HEK293 (cell line): ENCODE measurements around the gene PEG3.

Experiments used
- CTCF ChIA-PET: fragments of 350-600 bp; formaldehyde crosslinking; extraction: SDS; loops from one replicate; lab custom pipeline; 2021; ENCODE audit warnings: antibody characterized with exemption; lab: Yijun Ruan, JAX
- POLR2A ChIA-PET: fragments of 300-600 bp; formaldehyde crosslinking; extraction: SDS; loops from one replicate; lab custom pipeline; 2020; ENCODE audit warnings: antibody characterized with exemption, inconsistent platforms; lab: Yijun Ruan, JAX
- H3K27ac ChIP-seq: fragments of 200-500 bp; sonication (Bioruptor generic); 2 replicates; pipeline ENCODE4 v1.5.1; 2014; ENCODE audit warnings: low read depth, low read length, control low read depth, inconsistent platforms; ENCODE audit errors: extremely low read depth
- H3K36me3 ChIP-seq, 2 experiments: fragments of 200-500 bp in 1 of 2; sonication (Bioruptor generic) in 1 of 2; 1 replicate in 1 of 2; 2 replicates in 1 of 2; pipeline ENCODE4 v1.5.1; 2014 to 2017; ENCODE audit warnings: inconsistent platforms in 2 of 2, low read length in 2 of 2; ENCODE audit not compliant: control insufficient read depth in 2 of 2, insufficient read depth in 1 of 2
- H3K4me1 ChIP-seq: fragments of 200-500 bp; sonication (Bioruptor generic); 2 replicates; pipeline ENCODE4 v1.5.1; 2014; ENCODE audit warnings: mild to moderate bottlenecking, low read length, inconsistent platforms; ENCODE audit not compliant: control insufficient read depth, insufficient read depth
- H3K4me3 ChIP-seq: 2 replicates; pipeline ENCODE4 v1.5.1; 2011; ENCODE audit warnings: low read depth, mild to moderate bottlenecking, control low read depth, low read length, moderate library complexity
- H3K9me3 ChIP-seq: fragments of 200-500 bp; sonication (Bioruptor generic); 2 replicates; pipeline ENCODE4 v1.5.1; 2014; ENCODE audit warnings: low read depth, low read length, inconsistent platforms; ENCODE audit not compliant: control insufficient read depth, insufficient read depth
- GLI2 ChIP-seq: fragments of 450-650 bp; formaldehyde crosslinking; IDR thresholded peaks from 2 replicates; pipeline ENCODE4; 2017; ENCODE audit warnings: missing biosample characterization, missing genetic modification characterization, low read depth, borderline replicate concordance
- SP2 ChIP-seq: fragments of 450-650 bp; formaldehyde crosslinking; IDR thresholded peaks from 2 replicates; pipeline ENCODE4 v1.5.1; 2016; ENCODE audit warnings: missing biosample characterization, missing genetic modification characterization
- TRIM28 ChIP-seq: IDR thresholded peaks from 2 replicates; pipeline ENCODE4 v1.6.1; 2011; ENCODE audit warnings: low read length, control low read depth, borderline replicate concordance
- ZFP37 ChIP-seq: fragments of 450-650 bp; formaldehyde crosslinking; IDR thresholded peaks from 2 replicates; pipeline ENCODE4 v1.5.1; 2016; ENCODE audit warnings: missing biosample characterization, missing genetic modification characterization
- ZFP69B ChIP-seq: fragments of 450-650 bp; formaldehyde crosslinking; IDR thresholded peaks from 2 replicates; pipeline ENCODE4 v1.5.1; 2016; ENCODE audit warnings: missing biosample characterization, missing genetic modification characterization
- ZNF146 ChIP-seq: fragments of 450-650 bp; formaldehyde crosslinking; IDR thresholded peaks from 2 replicates; pipeline ENCODE4 v1.5.1; 2016; ENCODE audit warnings: missing biosample characterization, missing genetic modification characterization
- ZNF302 ChIP-seq: fragments of 450-650 bp; formaldehyde crosslinking; IDR thresholded peaks from 2 replicates; pipeline ENCODE4 v1.5.1; 2016; ENCODE audit warnings: missing biosample characterization, missing genetic modification characterization, low read depth
- ZNF366 ChIP-seq: fragments of 450-650 bp; formaldehyde crosslinking; conservative IDR thresholded peaks from 2 replicates; pipeline ENCODE4 v1.5.1; 2016; ENCODE audit warnings: missing biosample characterization, missing genetic modification characterization
- ZNF433 ChIP-seq: fragments of 450-650 bp; formaldehyde crosslinking; IDR thresholded peaks from 2 replicates; pipeline ENCODE4 v1.5.1; 2016; ENCODE audit warnings: missing biosample characterization, missing genetic modification characterization, low read depth
- ZNF560 ChIP-seq: fragments of 450-650 bp; formaldehyde crosslinking; IDR thresholded peaks from 2 replicates; pipeline ENCODE4 v1.5.1; 2017; ENCODE audit warnings: missing biosample characterization, missing genetic modification characterization, borderline replicate concordance
- ZNF623 ChIP-seq: fragments of 450-650 bp; formaldehyde crosslinking; IDR thresholded peaks from 2 replicates; pipeline ENCODE4 v1.5.1; 2016; ENCODE audit warnings: missing biosample characterization, missing genetic modification characterization
- ZNF677 ChIP-seq: fragments of 450-650 bp; IDR thresholded peaks from 2 replicates; pipeline ENCODE4 v1.5.0; 2018; ENCODE audit warnings: missing biosample characterization, mild to moderate bottlenecking, missing genetic modification characterization, moderate library complexity
- ZNF830 ChIP-seq: fragments of 450-650 bp; IDR thresholded peaks from 2 replicates; pipeline ENCODE4 v1.5.0; 2018; ENCODE audit warnings: missing biosample characterization, missing genetic modification characterization, low read depth, mild to moderate bottlenecking, moderate library complexity
- TF ChIP-seq, protein P1 (sequence below): fragments of 450-650 bp; formaldehyde crosslinking; IDR thresholded peaks from 2 replicates; pipeline ENCODE4 v1.5.1; 2017; ENCODE audit warnings: missing biosample characterization, missing genetic modification characterization
- TF ChIP-seq, protein P2 (sequence below): fragments of 450-650 bp; formaldehyde crosslinking; IDR thresholded peaks from 2 replicates; pipeline ENCODE4; 2016; ENCODE audit warnings: missing biosample characterization, missing genetic modification characterization
- TF ChIP-seq, protein P3 (sequence below): fragments of 450-650 bp; formaldehyde crosslinking; IDR thresholded peaks from 2 replicates; pipeline ENCODE4 v1.5.1; 2016; ENCODE audit warnings: missing biosample characterization, missing genetic modification characterization
- TF ChIP-seq, protein P4 (sequence below): fragments of 450-650 bp; formaldehyde crosslinking; IDR thresholded peaks from 2 replicates; pipeline ENCODE4 v1.5.1; 2016; ENCODE audit warnings: missing biosample characterization, missing genetic modification characterization, borderline replicate concordance
- TF ChIP-seq, protein P5 (sequence below): fragments of 450-650 bp; formaldehyde crosslinking; IDR thresholded peaks from 2 replicates; pipeline ENCODE4 v1.5.1; 2016; ENCODE audit warnings: missing biosample characterization, missing genetic modification characterization
- TF ChIP-seq, protein P6 (sequence below): fragments of 450-650 bp; formaldehyde crosslinking; IDR thresholded peaks from 2 replicates; pipeline ENCODE4 v1.5.1; 2016; ENCODE audit warnings: missing biosample characterization, missing genetic modification characterization

Gene PEG3

DNA sequence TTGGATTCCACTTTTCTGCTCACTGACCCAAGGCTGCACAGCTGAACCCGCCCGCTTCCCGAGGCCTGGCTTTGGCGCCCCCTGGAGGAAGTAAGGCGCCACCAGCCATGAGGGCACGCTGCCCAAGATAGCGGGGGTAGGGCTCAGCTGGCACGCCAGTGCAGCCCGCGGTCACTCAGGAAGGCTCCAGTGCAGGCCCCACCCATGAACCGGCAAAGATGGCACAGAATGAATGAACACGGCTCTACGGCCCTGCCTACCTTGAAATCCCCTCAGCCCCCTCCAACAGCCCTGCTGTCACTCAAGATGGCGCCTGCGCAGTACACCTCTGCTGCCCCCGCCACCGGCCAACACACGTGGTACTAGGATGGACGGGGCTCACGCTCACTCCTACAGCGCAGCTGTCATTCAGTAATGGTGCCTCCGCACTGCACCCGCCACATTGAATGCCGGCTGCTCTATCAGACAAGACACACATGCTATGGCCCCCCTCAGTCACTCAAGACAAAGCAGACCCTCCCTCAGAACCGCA is 3.0 kb downstream of the PEG3 start:
- no peaks in the 10 kb centered on the region for H3K9me3 ChIP-seq
- H3K4me1 ChIP-seq = no peaks in the 10 kb centered on the region
- ChIA-PET CTCF (interaction anchor here (0.7 kb wide), 1 partner anchor 142 kb away, joined by 5 read pairs; no protein-coding TSS in a partner anchor), POLR2A (no interaction called here)
- H3K4me3 ChIP-seq = no peak overlapping the region
- no peaks in the 10 kb centered on the region for H3K36me3 ChIP-seq
- H3K27ac ChIP-seq = no peak overlapping the region
- no peak for TF ChIP-seq ZNF623 (tag by site-specific recombination)
- no peak for TF ChIP-seq TRIM28
- TF ChIP-seq, protein P1, sequence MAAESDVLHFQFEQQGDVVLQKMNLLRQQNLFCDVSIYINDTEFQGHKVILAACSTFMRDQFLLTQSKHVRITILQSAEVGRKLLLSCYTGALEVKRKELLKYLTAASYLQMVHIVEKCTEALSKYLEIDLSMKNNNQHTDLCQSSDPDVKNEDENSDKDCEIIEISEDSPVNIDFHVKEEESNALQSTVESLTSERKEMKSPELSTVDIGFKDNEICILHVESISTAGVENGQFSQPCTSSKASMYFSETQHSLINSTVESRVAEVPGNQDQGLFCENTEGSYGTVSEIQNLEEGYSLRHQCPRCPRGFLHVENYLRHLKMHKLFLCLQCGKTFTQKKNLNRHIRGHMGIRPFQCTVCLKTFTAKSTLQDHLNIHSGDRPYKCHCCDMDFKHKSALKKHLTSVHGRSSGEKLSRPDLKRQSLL (tag by site-specific recombination) = no peak
- no peak for TF ChIP-seq ZNF830 (tag by site-specific recombination)
- TF ChIP-seq, protein P2, sequence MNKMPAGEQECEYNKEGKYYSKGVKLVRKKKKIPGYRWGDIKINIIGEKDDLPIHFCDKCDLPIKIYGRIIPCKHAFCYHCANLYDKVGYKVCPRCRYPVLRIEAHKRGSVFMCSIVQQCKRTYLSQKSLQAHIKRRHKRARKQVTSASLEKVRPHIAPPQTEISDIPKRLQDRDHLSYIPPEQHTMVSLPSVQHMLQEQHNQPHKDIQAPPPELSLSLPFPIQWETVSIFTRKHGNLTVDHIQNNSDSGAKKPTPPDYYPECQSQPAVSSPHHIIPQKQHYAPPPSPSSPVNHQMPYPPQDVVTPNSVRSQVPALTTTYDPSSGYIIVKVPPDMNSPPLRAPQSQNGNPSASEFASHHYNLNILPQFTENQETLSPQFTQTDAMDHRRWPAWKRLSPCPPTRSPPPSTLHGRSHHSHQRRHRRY (tag by site-specific recombination) = no peak
- no peak for TF ChIP-seq ZNF433 (tag by site-specific recombination)
- TF ChIP-seq, protein P3, sequence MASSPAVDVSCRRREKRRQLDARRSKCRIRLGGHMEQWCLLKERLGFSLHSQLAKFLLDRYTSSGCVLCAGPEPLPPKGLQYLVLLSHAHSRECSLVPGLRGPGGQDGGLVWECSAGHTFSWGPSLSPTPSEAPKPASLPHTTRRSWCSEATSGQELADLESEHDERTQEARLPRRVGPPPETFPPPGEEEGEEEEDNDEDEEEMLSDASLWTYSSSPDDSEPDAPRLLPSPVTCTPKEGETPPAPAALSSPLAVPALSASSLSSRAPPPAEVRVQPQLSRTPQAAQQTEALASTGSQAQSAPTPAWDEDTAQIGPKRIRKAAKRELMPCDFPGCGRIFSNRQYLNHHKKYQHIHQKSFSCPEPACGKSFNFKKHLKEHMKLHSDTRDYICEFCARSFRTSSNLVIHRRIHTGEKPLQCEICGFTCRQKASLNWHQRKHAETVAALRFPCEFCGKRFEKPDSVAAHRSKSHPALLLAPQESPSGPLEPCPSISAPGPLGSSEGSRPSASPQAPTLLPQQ (tag by site-specific recombination) = no peak
- TF ChIP-seq ZNF560 (tag by site-specific recombination) = no peak
- no peak for TF ChIP-seq SP2 (tag by site-specific recombination)
- TF ChIP-seq, all 188 proteins: peak for 0

DNA sequence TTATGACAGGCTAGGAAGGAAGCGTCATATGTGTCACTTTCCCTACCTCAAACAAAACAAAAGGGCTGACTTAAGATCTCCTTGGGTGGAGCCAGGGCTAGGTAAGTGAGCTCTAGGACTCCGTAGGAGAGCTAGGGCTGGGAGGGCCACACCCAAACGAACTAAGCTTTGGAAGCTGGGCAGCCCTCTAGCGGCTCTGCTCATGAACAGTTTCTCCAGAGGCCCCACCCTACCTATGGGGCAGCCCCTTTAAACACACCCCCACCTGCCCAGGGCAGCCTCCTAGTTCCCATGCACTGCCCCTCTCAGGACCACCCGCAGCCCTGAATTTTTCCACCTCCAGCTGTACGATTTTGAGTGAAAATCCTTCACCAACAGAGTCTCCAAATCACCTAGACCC is 3.5 kb downstream of the PEG3 start:
- Histone ChIP-seq H3K4me3 (no peak overlapping the region), H3K9me3 (no peaks in the 10 kb centered on the region), H3K27ac (no peak overlapping the region), H3K36me3 (no peaks in the 10 kb centered on the region), H3K4me1 (no peaks in the 10 kb centered on the region)
- CTCF ChIA-PET = interaction anchor here (0.7 kb wide), 1 partner anchor 142 kb away, joined by 5 read pairs; no protein-coding TSS in a partner anchor
- POLR2A ChIA-PET = interaction anchor here (0.7 kb wide), 1 partner anchor 252 kb away, joined by 3 read pairs; no protein-coding TSS in a partner anchor
- no peak for TF ChIP-seq ZNF366
- no peak for TF ChIP-seq ZNF677 (tag by site-specific recombination)
- TF ChIP-seq ZNF302 (tag by site-specific recombination) = no peak
- no peak for TF ChIP-seq ZNF146 (tag by site-specific recombination)
- no peak for TF ChIP-seq GLI2 (tag by site-specific recombination)
- no peak for TF ChIP-seq ZFP69B (tag by site-specific recombination)
- TF ChIP-seq, protein P4, sequence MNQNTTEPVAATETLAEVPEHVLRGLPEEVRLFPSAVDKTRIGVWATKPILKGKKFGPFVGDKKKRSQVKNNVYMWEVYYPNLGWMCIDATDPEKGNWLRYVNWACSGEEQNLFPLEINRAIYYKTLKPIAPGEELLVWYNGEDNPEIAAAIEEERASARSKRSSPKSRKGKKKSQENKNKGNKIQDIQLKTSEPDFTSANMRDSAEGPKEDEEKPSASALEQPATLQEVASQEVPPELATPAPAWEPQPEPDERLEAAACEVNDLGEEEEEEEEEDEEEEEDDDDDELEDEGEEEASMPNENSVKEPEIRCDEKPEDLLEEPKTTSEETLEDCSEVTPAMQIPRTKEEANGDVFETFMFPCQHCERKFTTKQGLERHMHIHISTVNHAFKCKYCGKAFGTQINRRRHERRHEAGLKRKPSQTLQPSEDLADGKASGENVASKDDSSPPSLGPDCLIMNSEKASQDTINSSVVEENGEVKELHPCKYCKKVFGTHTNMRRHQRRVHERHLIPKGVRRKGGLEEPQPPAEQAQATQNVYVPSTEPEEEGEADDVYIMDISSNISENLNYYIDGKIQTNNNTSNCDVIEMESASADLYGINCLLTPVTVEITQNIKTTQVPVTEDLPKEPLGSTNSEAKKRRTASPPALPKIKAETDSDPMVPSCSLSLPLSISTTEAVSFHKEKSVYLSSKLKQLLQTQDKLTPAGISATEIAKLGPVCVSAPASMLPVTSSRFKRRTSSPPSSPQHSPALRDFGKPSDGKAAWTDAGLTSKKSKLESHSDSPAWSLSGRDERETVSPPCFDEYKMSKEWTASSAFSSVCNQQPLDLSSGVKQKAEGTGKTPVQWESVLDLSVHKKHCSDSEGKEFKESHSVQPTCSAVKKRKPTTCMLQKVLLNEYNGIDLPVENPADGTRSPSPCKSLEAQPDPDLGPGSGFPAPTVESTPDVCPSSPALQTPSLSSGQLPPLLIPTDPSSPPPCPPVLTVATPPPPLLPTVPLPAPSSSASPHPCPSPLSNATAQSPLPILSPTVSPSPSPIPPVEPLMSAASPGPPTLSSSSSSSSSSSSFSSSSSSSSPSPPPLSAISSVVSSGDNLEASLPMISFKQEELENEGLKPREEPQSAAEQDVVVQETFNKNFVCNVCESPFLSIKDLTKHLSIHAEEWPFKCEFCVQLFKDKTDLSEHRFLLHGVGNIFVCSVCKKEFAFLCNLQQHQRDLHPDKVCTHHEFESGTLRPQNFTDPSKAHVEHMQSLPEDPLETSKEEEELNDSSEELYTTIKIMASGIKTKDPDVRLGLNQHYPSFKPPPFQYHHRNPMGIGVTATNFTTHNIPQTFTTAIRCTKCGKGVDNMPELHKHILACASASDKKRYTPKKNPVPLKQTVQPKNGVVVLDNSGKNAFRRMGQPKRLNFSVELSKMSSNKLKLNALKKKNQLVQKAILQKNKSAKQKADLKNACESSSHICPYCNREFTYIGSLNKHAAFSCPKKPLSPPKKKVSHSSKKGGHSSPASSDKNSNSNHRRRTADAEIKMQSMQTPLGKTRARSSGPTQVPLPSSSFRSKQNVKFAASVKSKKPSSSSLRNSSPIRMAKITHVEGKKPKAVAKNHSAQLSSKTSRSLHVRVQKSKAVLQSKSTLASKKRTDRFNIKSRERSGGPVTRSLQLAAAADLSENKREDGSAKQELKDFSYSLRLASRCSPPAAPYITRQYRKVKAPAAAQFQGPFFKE = no peak
- no peak for TF ChIP-seq ZFP37 (tag by site-specific recombination)
- TF ChIP-seq, protein P5, sequence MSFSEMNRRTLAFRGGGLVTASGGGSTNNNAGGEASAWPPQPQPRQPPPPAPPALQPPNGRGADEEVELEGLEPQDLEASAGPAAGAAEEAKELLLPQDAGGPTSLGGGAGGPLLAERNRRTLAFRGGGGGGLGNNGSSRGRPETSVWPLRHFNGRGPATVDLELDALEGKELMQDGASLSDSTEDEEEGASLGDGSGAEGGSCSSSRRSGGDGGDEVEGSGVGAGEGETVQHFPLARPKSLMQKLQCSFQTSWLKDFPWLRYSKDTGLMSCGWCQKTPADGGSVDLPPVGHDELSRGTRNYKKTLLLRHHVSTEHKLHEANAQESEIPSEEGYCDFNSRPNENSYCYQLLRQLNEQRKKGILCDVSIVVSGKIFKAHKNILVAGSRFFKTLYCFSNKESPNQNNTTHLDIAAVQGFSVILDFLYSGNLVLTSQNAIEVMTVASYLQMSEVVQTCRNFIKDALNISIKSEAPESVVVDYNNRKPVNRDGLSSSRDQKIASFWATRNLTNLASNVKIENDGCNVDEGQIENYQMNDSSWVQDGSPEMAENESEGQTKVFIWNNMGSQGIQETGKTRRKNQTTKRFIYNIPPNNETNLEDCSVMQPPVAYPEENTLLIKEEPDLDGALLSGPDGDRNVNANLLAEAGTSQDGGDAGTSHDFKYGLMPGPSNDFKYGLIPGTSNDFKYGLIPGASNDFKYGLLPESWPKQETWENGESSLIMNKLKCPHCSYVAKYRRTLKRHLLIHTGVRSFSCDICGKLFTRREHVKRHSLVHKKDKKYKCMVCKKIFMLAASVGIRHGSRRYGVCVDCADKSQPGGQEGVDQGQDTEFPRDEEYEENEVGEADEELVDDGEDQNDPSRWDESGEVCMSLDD (tag by site-specific recombination) = no peak
- TF ChIP-seq, protein P6, sequence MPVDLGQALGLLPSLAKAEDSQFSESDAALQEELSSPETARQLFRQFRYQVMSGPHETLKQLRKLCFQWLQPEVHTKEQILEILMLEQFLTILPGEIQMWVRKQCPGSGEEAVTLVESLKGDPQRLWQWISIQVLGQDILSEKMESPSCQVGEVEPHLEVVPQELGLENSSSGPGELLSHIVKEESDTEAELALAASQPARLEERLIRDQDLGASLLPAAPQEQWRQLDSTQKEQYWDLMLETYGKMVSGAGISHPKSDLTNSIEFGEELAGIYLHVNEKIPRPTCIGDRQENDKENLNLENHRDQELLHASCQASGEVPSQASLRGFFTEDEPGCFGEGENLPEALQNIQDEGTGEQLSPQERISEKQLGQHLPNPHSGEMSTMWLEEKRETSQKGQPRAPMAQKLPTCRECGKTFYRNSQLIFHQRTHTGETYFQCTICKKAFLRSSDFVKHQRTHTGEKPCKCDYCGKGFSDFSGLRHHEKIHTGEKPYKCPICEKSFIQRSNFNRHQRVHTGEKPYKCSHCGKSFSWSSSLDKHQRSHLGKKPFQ (tag by site-specific recombination) = no peak
